Nephron (organoid): ENCODE data around the gene ABCC2.

ENCODE experiments used
- H3K27ac Mint-ChIP-seq, 3 experiments: 2 replicates each; pipeline ENCODE4 v1.8.0; 2020; ENCODE audit warnings: mixed read lengths in 3 of 3, mild to moderate bottlenecking in 2 of 3, moderate library complexity in 1 of 3
- H3K27me3 Mint-ChIP-seq: 2 replicates; pipeline ENCODE4 v1.8.0; 2021; ENCODE audit warnings: low read depth, mild to moderate bottlenecking, moderate library complexity, mixed read lengths
- H3K36me3 Mint-ChIP-seq: 2 replicates; pipeline ENCODE4 v1.8.0; 2020; ENCODE audit warnings: low read depth, mixed read lengths
- H3K4me1 Mint-ChIP-seq: 2 replicates; pipeline ENCODE4 v1.8.0; 2020; ENCODE audit warnings: mixed read lengths
- H3K4me3 Mint-ChIP-seq, 3 experiments: 2 replicates each; pipeline ENCODE4 v1.8.0; 2020; ENCODE audit warnings: mild to moderate bottlenecking in 3 of 3, mixed read lengths in 3 of 3, moderate library complexity in 2 of 3
- H3K9me3 Mint-ChIP-seq: 2 replicates; pipeline ENCODE4 v1.8.0; 2020; ENCODE audit warnings: mixed read lengths
- CTCF ChIP-seq, 3 experiments: fragments of 200-600 bp; sonication (generic); IDR thresholded peaks; one replicate each; pipeline ENCODE4 v1.5.0; 2021; ENCODE audit warnings: antibody characterized with exemption in 3 of 3; ENCODE audit not compliant: unreplicated experiment in 3 of 3

ABCC2 gene

GRCh38 chr10:99845837-99846382 lies 63.5 kb downstream of the ABCC2 start:
- Mint-ChIP-seq H3K36me3 (peaks cover 3% of the 10 kb centered on the region), H3K27ac (peak overlapping the region in 2 of 3 experiments; percentile 61 to 92), H3K4me3 (peak overlapping the region; percentile 25 to 73 (median 66)), H3K4me1 (peaks cover 21% of the 10 kb centered on the region), H3K27me3 (peaks cover 9% of the 10 kb centered on the region), H3K9me3 (peaks cover 2% of the 10 kb centered on the region)
- peak; percentile 94 to 95 (median 95) for TF ChIP-seq CTCF (IDR thresholded peaks at IDR 0.05; ENCODE audit: unreplicated experiment in 3 of 3)

- Mint-ChIP-seq H3K9me3 (no peaks in the 10 kb centered on the region), H3K4me3 (no peak overlapping the region), H3K27ac (no peak overlapping the region), H3K4me1 (peaks cover 23% of the 10 kb centered on the region), H3K27me3 (peaks cover 13% of the 10 kb centered on the region), H3K36me3 (no peaks in the 10 kb centered on the region)
- TF ChIP-seq CTCF (IDR thresholded peaks at IDR 0.05; ENCODE audit: unreplicated experiment in 3 of 3), result no peak
Observed at GRCh38 chr10:99849057-99849456, 66.6 kb downstream of the ABCC2 start.

DNA sequence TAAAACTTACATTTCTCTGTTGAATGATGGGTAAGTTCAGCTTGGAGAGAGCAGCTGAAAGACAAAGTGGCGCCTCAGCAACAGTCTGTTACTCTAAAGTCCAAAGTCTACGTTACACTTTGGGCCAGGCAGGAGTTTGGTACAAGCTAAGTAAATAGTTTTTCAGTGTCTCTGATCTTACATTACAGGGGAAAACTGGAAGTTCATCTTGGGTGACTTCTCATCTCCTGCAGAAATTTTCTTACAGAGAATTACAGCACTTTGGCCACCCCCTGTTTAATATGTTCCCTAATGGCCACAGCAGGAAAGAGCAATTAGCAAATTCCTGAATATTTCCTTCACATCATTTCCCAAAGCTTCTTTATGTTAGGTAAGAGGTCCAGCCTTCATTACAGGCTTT lies 67.1 kb downstream of the ABCC2 start:
- no peak for TF ChIP-seq CTCF (IDR thresholded peaks at IDR 0.05; ENCODE audit: unreplicated experiment in 3 of 3)
- no peak overlapping the region for H3K4me3 Mint-ChIP-seq
- H3K4me1 Mint-ChIP-seq, result peaks cover 18% of the 10 kb centered on the region
- H3K27ac Mint-ChIP-seq, result peak overlapping the region in 1 of 3 experiments; percentile 53
- peaks cover 13% of the 10 kb centered on the region for H3K27me3 Mint-ChIP-seq
- H3K9me3 Mint-ChIP-seq, result no peaks in the 10 kb centered on the region
- H3K36me3 Mint-ChIP-seq, result no peaks in the 10 kb centered on the region

DNA sequence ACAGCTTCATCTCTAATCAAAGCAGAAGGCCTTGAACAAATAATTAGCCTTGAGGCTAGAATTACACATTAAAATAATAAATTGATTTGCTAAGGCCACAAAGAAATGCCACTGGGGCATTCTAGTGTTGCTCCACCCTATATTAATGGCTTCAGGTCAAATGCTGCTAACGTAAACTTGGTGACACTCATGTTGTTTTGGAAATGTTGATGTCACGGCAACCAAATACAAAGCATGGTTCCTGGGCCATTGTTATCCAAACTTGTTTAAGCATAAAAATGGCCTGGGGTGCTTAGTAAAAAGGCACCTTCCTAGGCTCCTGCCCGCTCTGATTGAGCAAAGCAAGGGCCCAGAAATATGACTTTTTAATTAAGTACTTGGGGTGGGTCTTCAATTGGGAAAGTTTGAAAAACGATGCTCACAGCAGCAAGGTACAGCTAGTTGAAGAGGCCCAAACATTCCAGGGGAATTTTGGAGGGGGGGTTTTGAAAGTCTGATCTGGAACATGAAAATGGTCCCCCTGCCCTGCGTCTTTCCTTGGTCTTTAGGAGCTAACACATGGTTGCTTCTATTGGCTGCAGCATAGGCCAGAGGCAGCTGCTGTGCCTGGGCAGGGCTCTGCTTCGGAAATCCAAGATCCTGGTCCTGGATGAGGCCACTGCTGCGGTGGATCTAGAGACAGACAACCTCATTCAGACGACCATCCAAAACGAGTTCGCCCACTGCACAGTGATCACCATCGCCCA lies 67.8 kb downstream of the ABCC2 start:
- peaks cover 21% of the 10 kb centered on the region for H3K4me1 Mint-ChIP-seq
- H3K27ac Mint-ChIP-seq, result peak overlapping the region in 1 of 3 experiments; percentile 53
- peaks cover 13% of the 10 kb centered on the region for H3K27me3 Mint-ChIP-seq
- TF ChIP-seq CTCF (IDR thresholded peaks at IDR 0.05; ENCODE audit: unreplicated experiment in 3 of 3), result no peak
- no peaks in the 10 kb centered on the region for H3K9me3 Mint-ChIP-seq
- H3K36me3 Mint-ChIP-seq, result no peaks in the 10 kb centered on the region
- no peak overlapping the region for H3K4me3 Mint-ChIP-seq

- H3K4me3 Mint-ChIP-seq, result no peak overlapping the region
- no peak for TF ChIP-seq CTCF (IDR thresholded peaks at IDR 0.05; ENCODE audit: unreplicated experiment in 3 of 3)
- H3K36me3 Mint-ChIP-seq, result no peaks in the 10 kb centered on the region
- no peaks in the 10 kb centered on the region for H3K9me3 Mint-ChIP-seq
- peaks cover 17% of the 10 kb centered on the region for H3K4me1 Mint-ChIP-seq
- H3K27ac Mint-ChIP-seq, result peak overlapping the region; percentile 4 to 18 (median 8)
- H3K27me3 Mint-ChIP-seq, result peaks cover 13% of the 10 kb centered on the region
Observed at GRCh38 chr10:99850767-99851340, 68.4 kb downstream of the ABCC2 start.
